ENCODE data around the gene CEP57L1. TPM values are rescaled to one million over a fixed set of nuclear protein-coding genes. Genes with fewer than 3 reads are reported as not detected.

The CEP57L1 gene
- total RNA-seq, 1 donor from 2014 or later: 8.6 TPM

- ATAC-seq (no peak), DNase-seq (no peak)
- Histone ChIP-seq H3K27me3 (ENCODE audit: low read depth) (no peaks in the 10 kb centered on the region), H3K27ac (no peak overlapping the region), H3K9me3 (no peaks in the 10 kb centered on the region), H3K4me3 (no peak overlapping the region), H3K36me3 (no peaks in the 10 kb centered on the region), H3K4me1 (peaks cover 14% of the 10 kb centered on the region)
- TF ChIP-seq, protein P1, sequence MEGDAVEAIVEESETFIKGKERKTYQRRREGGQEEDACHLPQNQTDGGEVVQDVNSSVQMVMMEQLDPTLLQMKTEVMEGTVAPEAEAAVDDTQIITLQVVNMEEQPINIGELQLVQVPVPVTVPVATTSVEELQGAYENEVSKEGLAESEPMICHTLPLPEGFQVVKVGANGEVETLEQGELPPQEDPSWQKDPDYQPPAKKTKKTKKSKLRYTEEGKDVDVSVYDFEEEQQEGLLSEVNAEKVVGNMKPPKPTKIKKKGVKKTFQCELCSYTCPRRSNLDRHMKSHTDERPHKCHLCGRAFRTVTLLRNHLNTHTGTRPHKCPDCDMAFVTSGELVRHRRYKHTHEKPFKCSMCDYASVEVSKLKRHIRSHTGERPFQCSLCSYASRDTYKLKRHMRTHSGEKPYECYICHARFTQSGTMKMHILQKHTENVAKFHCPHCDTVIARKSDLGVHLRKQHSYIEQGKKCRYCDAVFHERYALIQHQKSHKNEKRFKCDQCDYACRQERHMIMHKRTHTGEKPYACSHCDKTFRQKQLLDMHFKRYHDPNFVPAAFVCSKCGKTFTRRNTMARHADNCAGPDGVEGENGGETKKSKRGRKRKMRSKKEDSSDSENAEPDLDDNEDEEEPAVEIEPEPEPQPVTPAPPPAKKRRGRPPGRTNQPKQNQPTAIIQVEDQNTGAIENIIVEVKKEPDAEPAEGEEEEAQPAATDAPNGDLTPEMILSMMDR (IDR thresholded peaks at IDR 0.05): no peak
- intact Hi-C loops (cut with DNase I): no loop called here
Measured at GRCh38 chr6:109051301-109052017, 43.8 kb upstream of the CEP57L1 start.

DNA sequence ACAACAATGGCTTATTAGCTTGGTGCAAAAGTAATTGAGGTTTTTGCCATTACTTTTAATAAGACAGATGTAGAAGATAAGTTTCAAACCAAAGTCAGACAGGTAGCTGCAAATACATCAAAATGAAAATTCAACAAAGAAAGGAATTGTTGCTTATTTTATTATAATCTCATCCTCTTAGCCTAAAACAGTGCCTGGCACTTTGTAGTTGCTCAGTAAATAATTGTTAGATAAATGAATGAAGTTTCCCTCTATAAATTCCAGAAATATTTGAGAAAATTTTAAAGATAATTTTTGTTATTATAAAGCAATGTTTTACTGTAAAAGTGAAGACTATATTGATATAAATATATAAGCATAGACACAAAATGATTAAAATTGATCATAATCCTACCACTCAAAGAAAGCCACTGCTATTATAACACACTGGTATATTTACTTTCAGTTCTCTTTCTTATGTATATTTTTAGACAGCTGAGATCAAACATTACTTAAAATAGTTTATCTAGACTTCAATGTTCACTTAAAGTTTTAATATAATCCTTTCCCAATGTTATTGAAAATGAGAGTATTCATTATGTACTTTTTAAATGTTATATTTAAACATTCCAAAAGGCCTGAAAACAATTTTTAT lies 43.2 kb upstream of the CEP57L1 start:
- H3K9me3 ChIP-seq: no peaks in the 10 kb centered on the region
- intact Hi-C loops (cut with DNase I): no loop called here
- no peak for ATAC-seq
- no peaks in the 10 kb centered on the region for H3K27me3 ChIP-seq (ENCODE audit: low read depth)
- TF ChIP-seq, protein P1 (IDR thresholded peaks at IDR 0.05): no peak
- no peaks in the 10 kb centered on the region for H3K36me3 ChIP-seq
- no peak overlapping the region for H3K4me3 ChIP-seq
- H3K4me1 ChIP-seq: peaks cover 14% of the 10 kb centered on the region
- H3K27ac ChIP-seq: no peak overlapping the region
- DNase-seq: no peak

DNA sequence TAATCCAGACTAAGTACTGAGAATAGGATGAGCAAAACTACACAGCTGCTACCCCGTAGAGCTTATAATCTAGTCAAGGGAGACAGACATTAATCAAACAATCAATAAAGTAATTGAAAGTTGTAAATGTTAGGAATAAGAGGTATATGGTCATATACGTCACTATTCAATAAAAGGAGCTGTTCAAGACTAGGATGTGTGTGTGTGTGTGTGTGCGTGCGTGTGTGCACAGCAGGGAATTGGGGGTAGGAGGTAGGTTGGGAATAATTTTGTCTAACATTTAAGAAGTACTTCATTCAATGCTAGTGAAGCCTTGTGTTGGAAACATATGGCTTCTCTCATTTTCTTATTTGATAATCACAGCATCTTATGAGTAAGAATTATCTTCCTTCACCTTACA lies 42.5 kb upstream of the CEP57L1 start:
- intact Hi-C loops (cut with DNase I): no loop called here
- Histone ChIP-seq H3K4me3 (no peak overlapping the region), H3K9me3 (no peaks in the 10 kb centered on the region), H3K27me3 (ENCODE audit: low read depth) (no peaks in the 10 kb centered on the region), H3K4me1 (peaks cover 14% of the 10 kb centered on the region), H3K36me3 (no peaks in the 10 kb centered on the region), H3K27ac (no peak overlapping the region)
- no peak for DNase-seq
- ATAC-seq: no peak
- TF ChIP-seq, protein P1 (IDR thresholded peaks at IDR 0.05): no peak

- no peak for ATAC-seq
- Histone ChIP-seq H3K4me3 (no peak overlapping the region), H3K27ac (no peak overlapping the region), H3K36me3 (no peaks in the 10 kb centered on the region), H3K9me3 (no peaks in the 10 kb centered on the region), H3K27me3 (ENCODE audit: low read depth) (no peaks in the 10 kb centered on the region), H3K4me1 (peaks cover 16% of the 10 kb centered on the region)
- TF ChIP-seq, protein P1 (IDR thresholded peaks at IDR 0.05): no peak
- no peak for DNase-seq
- intact Hi-C loops (cut with DNase I): no loop called here
Measured at GRCh38 chr6:109053336-109053735, 42.0 kb upstream of the CEP57L1 start.

DNA sequence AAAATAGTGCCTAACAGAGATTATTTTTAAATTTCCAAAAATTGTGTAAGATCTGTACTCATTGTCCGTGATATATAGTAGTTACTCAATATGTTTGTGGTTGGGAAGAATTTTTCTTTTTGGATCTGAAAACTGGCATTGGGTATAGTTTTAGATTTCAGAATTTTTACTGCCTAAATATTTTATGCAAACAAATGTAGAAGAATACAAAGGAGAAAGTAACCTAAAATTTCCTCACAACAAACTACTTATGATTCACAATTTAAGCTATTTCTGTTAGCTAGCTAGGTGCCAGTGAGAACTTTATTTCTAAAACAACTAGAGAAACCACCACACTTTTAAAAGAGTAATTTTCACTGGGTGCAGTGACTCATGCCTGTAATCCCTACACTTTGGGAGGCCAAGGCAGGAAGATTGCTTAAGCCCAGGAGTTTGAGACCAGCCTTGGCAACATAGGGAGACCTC lies 39.5 kb upstream of the CEP57L1 start:
- H3K9me3 ChIP-seq: no peaks in the 10 kb centered on the region
- ATAC-seq: no peak
- no peak overlapping the region for H3K27ac ChIP-seq

More for the DNA sequence above, 39.5 kb upstream of the CEP57L1 start:
- Histone ChIP-seq H3K4me3 (no peak overlapping the region), H3K36me3 (no peaks in the 10 kb centered on the region), H3K27me3 (ENCODE audit: low read depth) (no peaks in the 10 kb centered on the region), H3K4me1 (peaks cover 31% of the 10 kb centered on the region)
- no peak for DNase-seq
- intact Hi-C loops (cut with DNase I): no loop called here
- TF ChIP-seq, protein P1 (IDR thresholded peaks at IDR 0.05): no peak

All from lower lobe of right lung (tissue), 2 donors.